ENCODE results near the gene UVSSA.
"Not testable (repeated sequence)": the region's sequence is repeated elsewhere in the genome, so short reads cannot be mapped to it uniquely, and the experiment has no call there.

The UVSSA gene

DNA sequence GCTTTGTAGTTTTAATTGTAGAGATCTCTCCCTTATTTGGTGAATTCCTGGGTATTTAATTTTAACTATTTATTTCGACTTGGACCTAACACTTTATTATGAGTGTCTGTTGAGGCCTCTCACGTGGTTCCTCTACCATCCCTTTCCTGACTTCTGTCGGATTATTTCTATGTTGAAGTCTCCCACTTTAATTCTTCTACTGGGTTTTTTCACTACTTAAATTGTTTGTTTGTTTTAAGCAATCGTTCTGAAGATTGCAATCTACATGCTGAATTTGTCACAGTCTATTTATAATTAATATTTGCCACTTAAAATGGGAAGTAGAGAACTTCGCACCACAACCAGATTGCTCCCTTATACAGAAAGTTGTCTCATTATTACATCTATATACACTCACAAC lies 80.0 kb downstream of the UVSSA start:
- TF ChIP-seq CTCF (IDR thresholded peaks at IDR 0.05; ENCODE audit: low read depth, low read length, missing control alignments) = no peak
- H3K4me3 ChIP-seq (ENCODE audit: low read depth, low read length) = no peak overlapping the region
- in situ Hi-C loops (cut with HindIII; ENCODE audit: low sequenced_read_pairs) = no loop called here
- DNase-seq (ENCODE audit: low read depth) = no peak

GRCh38 chr4:1443688-1444172 lies 96.7 kb downstream of the UVSSA start:
- H3K4me3 ChIP-seq (ENCODE audit: low read depth, low read length); DNase-seq (ENCODE audit: low read depth); in situ Hi-C loops (cut with HindIII; ENCODE audit: low sequenced_read_pairs): not testable (repeated sequence)
